DND-41 (cell line): ENCODE data around the gene NFKBIZ.
"Not testable (repeated sequence)": the region's sequence is repeated elsewhere in the genome, so short reads cannot be mapped to it uniquely, and the experiment has no call there.

ENCODE experiments used
- ATAC-seq: fragments of 200-7000 bp; cut with Tn5 transposase; 3 replicates; pipeline ENCODE4 v1.9.1; 2021; ENCODE audit warnings: low read depth; ENCODE audit not compliant: insufficient read depth
- DNase-seq: peaks from one replicate; pipeline ENCODE4 v3.0.0-alpha.2; 2020
- H2AFZ ChIP-seq: 2 replicates; pipeline ENCODE4 v1.6.0; 2012; ENCODE audit warnings: low read depth, low read length
- H3K27ac ChIP-seq: 2 replicates; pipeline ENCODE4 v1.5.1; 2012; ENCODE audit warnings: low read length, inconsistent platforms
- H3K27me3 ChIP-seq: fragments of 200-600 bp; sonication (generic); 2 replicates; pipeline ENCODE4 v1.6.0; 2012; ENCODE audit warnings: low read length, mild to moderate bottlenecking, inconsistent platforms; ENCODE audit not compliant: insufficient read depth, poor library complexity
- H3K36me3 ChIP-seq: 2 replicates; pipeline ENCODE4 v1.5.1; 2012; ENCODE audit warnings: low read length, inconsistent platforms; ENCODE audit not compliant: insufficient read depth
- H3K4me1 ChIP-seq: 2 replicates; pipeline ENCODE4 v1.5.1; 2012; ENCODE audit warnings: mild to moderate bottlenecking, low read length; ENCODE audit not compliant: insufficient read depth
- H3K4me2 ChIP-seq: 2 replicates; pipeline ENCODE4 v1.6.0; 2012; ENCODE audit warnings: mild to moderate bottlenecking, moderate library complexity, low read length, inconsistent platforms; ENCODE audit not compliant: insufficient read depth
- H3K4me3 ChIP-seq, 2 experiments: fragments of 200-600 bp in 1 of 2; shearing (Covaris generic) in 1 of 2; 2 replicates each; pipeline ENCODE4 v1.5.1; 2012 to 2016; ENCODE audit warnings: inconsistent platforms in 2 of 2, low read length in 2 of 2, mild to moderate bottlenecking in 2 of 2, low read depth in 1 of 2, moderate library complexity in 1 of 2
- H3K79me2 ChIP-seq: 2 replicates; pipeline ENCODE4 v1.6.0; 2012; ENCODE audit warnings: low read length, inconsistent platforms; ENCODE audit not compliant: insufficient read depth
- H3K9ac ChIP-seq: 2 replicates; pipeline ENCODE4 v1.6.0; 2012; ENCODE audit warnings: low read depth, mild to moderate bottlenecking, inconsistent platforms, low read length, moderate library complexity
- H3K9me3 ChIP-seq: 2 replicates; pipeline ENCODE4 v1.5.1; 2012; ENCODE audit warnings: low read length, moderate library complexity, mild to moderate bottlenecking, inconsistent platforms; ENCODE audit not compliant: insufficient read depth, severe bottlenecking
- H4K20me1 ChIP-seq: 2 replicates; pipeline ENCODE4 v1.6.0; 2012; ENCODE audit warnings: low read length; ENCODE audit not compliant: insufficient read depth
- CTCF ChIP-seq: IDR thresholded peaks from 2 replicates; pipeline ENCODE4 v1.5.1; 2012; ENCODE audit warnings: borderline replicate concordance, low read length, moderate library complexity, mild to moderate bottlenecking; ENCODE audit not compliant: poor library complexity, severe bottlenecking; ENCODE audit errors: extremely low read depth
- EZH2 ChIP-seq: IDR thresholded peaks from 3 replicates; pipeline ENCODE4 v1.6.1; 2012; ENCODE audit warnings: borderline replicate concordance, low read depth, mild to moderate bottlenecking, moderate library complexity, low read length, inconsistent platforms; ENCODE audit not compliant: severe bottlenecking

Gene NFKBIZ

GRCh38 chr3:101878589-101878988 is 29.3 kb downstream of the NFKBIZ start:
- ATAC-seq = no peak
- Histone ChIP-seq H3K9ac (no peak overlapping the region), H3K9me3 (no peaks in the 10 kb centered on the region), H3K27me3 (peaks cover 2% of the 10 kb centered on the region), H3K4me1 (no peaks in the 10 kb centered on the region), H3K4me2 (no peak overlapping the region), H3K79me2 (no peaks in the 10 kb centered on the region), H3K27ac (no peak overlapping the region), H2AFZ (no peak overlapping the region), H3K4me3 (no peak overlapping the region), H4K20me1 (no peaks in the 10 kb centered on the region), H3K36me3 (no peaks in the 10 kb centered on the region)
- TF ChIP-seq EZH2 = no peak
- no peak for TF ChIP-seq CTCF
- DNase-seq = no peak

- no peak overlapping the region for H3K4me2 ChIP-seq
- no peaks in the 10 kb centered on the region for H4K20me1 ChIP-seq
- no peaks in the 10 kb centered on the region for H3K4me1 ChIP-seq
- H2AFZ ChIP-seq = no peak overlapping the region
- TF ChIP-seq CTCF = no peak
- H3K9me3 ChIP-seq = no peaks in the 10 kb centered on the region
- ATAC-seq = no peak
- no peak overlapping the region for H3K9ac ChIP-seq
- no peak overlapping the region for H3K27ac ChIP-seq
- H3K4me3 ChIP-seq = no peak overlapping the region
- H3K27me3 ChIP-seq = peaks cover 2% of the 10 kb centered on the region
- H3K36me3 ChIP-seq = no peaks in the 10 kb centered on the region
- DNase-seq = no peak
- no peaks in the 10 kb centered on the region for H3K79me2 ChIP-seq
Measured at GRCh38 chr3:101879102-101879501, 29.8 kb downstream of the NFKBIZ start.

GRCh38 chr3:101879623-101880284 is 30.4 kb downstream of the NFKBIZ start:
- no peak overlapping the region for H3K9ac ChIP-seq
- no peak overlapping the region for H3K27ac ChIP-seq
- DNase-seq = no peak
- ATAC-seq = no peak
- H3K36me3 ChIP-seq = no peaks in the 10 kb centered on the region
- H3K4me2 ChIP-seq = no peak overlapping the region
- TF ChIP-seq CTCF (no peak), EZH2 (no peak)
- no peaks in the 10 kb centered on the region for H4K20me1 ChIP-seq
- H3K9me3 ChIP-seq = no peaks in the 10 kb centered on the region
- no peaks in the 10 kb centered on the region for H3K4me1 ChIP-seq
- no peak overlapping the region for H2AFZ ChIP-seq
- H3K27me3 ChIP-seq = peaks cover 2% of the 10 kb centered on the region
- H3K4me3 ChIP-seq = no peak overlapping the region
- no peaks in the 10 kb centered on the region for H3K79me2 ChIP-seq

GRCh38 chr3:101884776-101885175 is 35.5 kb downstream of the NFKBIZ start:
- H3K4me3 ChIP-seq = no peak overlapping the region
- no peaks in the 10 kb centered on the region for H3K27me3 ChIP-seq
- no peaks in the 10 kb centered on the region for H3K36me3 ChIP-seq
- DNase-seq = no peak
- TF ChIP-seq EZH2 (no peak), CTCF (no peak)
- H4K20me1 ChIP-seq = no peaks in the 10 kb centered on the region
- H2AFZ ChIP-seq = no peak overlapping the region
- no peaks in the 10 kb centered on the region for H3K9me3 ChIP-seq
- no peak overlapping the region for H3K4me2 ChIP-seq
- H3K4me1 ChIP-seq = no peaks in the 10 kb centered on the region
- no peak overlapping the region for H3K9ac ChIP-seq
- no peak for ATAC-seq
- H3K79me2 ChIP-seq = no peaks in the 10 kb centered on the region
- no peak overlapping the region for H3K27ac ChIP-seq

GRCh38 chr3:101885584-101885983 is 36.3 kb downstream of the NFKBIZ start:
- ATAC-seq, H2AFZ ChIP-seq, H3K4me3 ChIP-seq, H3K79me2 ChIP-seq, DNase-seq, H3K36me3 ChIP-seq, H3K27ac ChIP-seq, H3K4me2 ChIP-seq, H4K20me1 ChIP-seq, H3K27me3 ChIP-seq, H3K9me3 ChIP-seq, H3K9ac ChIP-seq, H3K4me1 ChIP-seq: not testable (repeated sequence)
